Activated CD8-positive, alpha-beta memory T cell treated with anti-CD3 and anti-CD28 coated beads for 4 hours (primary cell): ENCODE measurements around the gene SBK1.
A peak's percentile ranks its signal among the peaks of the same experiment; 100 is the strongest.
"Not testable (repeated sequence)": the region's sequence is repeated elsewhere in the genome, so short reads cannot be mapped to it uniquely, and the experiment has no call there.

ENCODE experiments used
- DNase-seq, 2 donors: peaks; one replicate each; pipeline ENCODE4 v3.0.0-alpha.2; 2020; ENCODE audit warnings: low read depth in 2 of 2

Gene SBK1

GRCh38 chr16:28291651-28292626 lies at the start of gene SBK1:
Gene SBK1 (plus strand): TSS chr16:28292525. CDS start chr16:28317392, 24,867 bp downstream.
- DNase-seq, result peak; percentile 57 to 59

- DNase-seq, result not testable (repeated sequence)
Measured at GRCh38 chr16:28249483-28249882, 42.8 kb upstream of the SBK1 start.

GRCh38 chr16:28250999-28251398 lies 41.3 kb upstream of the SBK1 start:
- no peak for DNase-seq

GRCh38 chr16:28254158-28254557 lies 38.2 kb upstream of the SBK1 start:
- no peak for DNase-seq

- DNase-seq, result no peak
Measured at GRCh38 chr16:28255838-28256237, 36.5 kb upstream of the SBK1 start.

- DNase-seq, result no peak
Measured at GRCh38 chr16:28257256-28257655, 35.1 kb upstream of the SBK1 start.

- DNase-seq, result no peak
Measured at GRCh38 chr16:28258567-28258966, 33.8 kb upstream of the SBK1 start.

GRCh38 chr16:28259091-28259780 lies 33.1 kb upstream of the SBK1 start:
- no peak for DNase-seq

GRCh38 chr16:28259781-28260150 lies 32.6 kb upstream of the SBK1 start:
- DNase-seq, result no peak

- no peak for DNase-seq
Measured at GRCh38 chr16:28260193-28260592, 32.1 kb upstream of the SBK1 start.

- DNase-seq, result no peak
Measured at GRCh38 chr16:28261942-28262341, 30.4 kb upstream of the SBK1 start.

- DNase-seq, result no peak
Measured at GRCh38 chr16:28263305-28263704, 29.0 kb upstream of the SBK1 start.

GRCh38 chr16:28264656-28265055 lies 27.7 kb upstream of the SBK1 start:
- DNase-seq, result no peak

GRCh38 chr16:28265822-28266221 lies 26.5 kb upstream of the SBK1 start:
- no peak for DNase-seq

GRCh38 chr16:28267356-28267755 lies 25.0 kb upstream of the SBK1 start:
- no peak for DNase-seq

- DNase-seq, result no peak
Measured at GRCh38 chr16:28273511-28273910, 18.8 kb upstream of the SBK1 start.

- DNase-seq, result no peak
Measured at GRCh38 chr16:28274676-28275075, 17.6 kb upstream of the SBK1 start.

GRCh38 chr16:28276301-28276700 lies 16.0 kb upstream of the SBK1 start:
- DNase-seq, result no peak

GRCh38 chr16:28277537-28278388 lies 14.6 kb upstream of the SBK1 start:
- DNase-seq, result peak; percentile 70 to 72

GRCh38 chr16:28279006-28279405 lies 13.3 kb upstream of the SBK1 start:
- no peak for DNase-seq

GRCh38 chr16:28280881-28281836 lies 11.2 kb upstream of the SBK1 start:
- DNase-seq, result no peak
